HepG2 (cell line): Measurements from ENCODE around the gene CBR4. TPM values are rescaled to one million over a fixed set of nuclear protein-coding genes. Genes with fewer than 3 reads are reported as not detected.

Experiments used
- ATF7 ChIP-seq, 2 experiments: fragments of 450-650 bp in 1 of 2; sonication (generic) in 1 of 2; formaldehyde crosslinking in 1 of 2; IDR thresholded peaks; 2 replicates each; pipeline versions ENCODE4 v1.4.0 to v1.6.1; 2016 to 2020; ENCODE audit warnings: antibody characterized with exemption in 1 of 2, mild to moderate bottlenecking in 1 of 2, missing genetic modification reagents in 1 of 2
- BHLHE40 ChIP-seq: IDR thresholded peaks from 2 replicates; pipeline ENCODE4 v1.6.1; 2011; ENCODE audit warnings: low read length, improper control_type of control experiment
- CEBPG ChIP-seq: IDR thresholded peaks from 2 replicates; pipeline ENCODE4 v1.6.1; 2016
- CHCHD3 ChIP-seq: sonication (generic); formaldehyde crosslinking; IDR thresholded peaks from 2 replicates; pipeline ENCODE4 v1.8.0; 2022; ENCODE audit warnings: mild to moderate bottlenecking, missing genetic modification reagents, moderate library complexity
- FOXA3 ChIP-seq: IDR thresholded peaks from 2 replicates; pipeline ENCODE4 v1.6.1; 2016; ENCODE audit warnings: missing genetic modification reagents, missing compliant biosample characterization
- GABPB1 ChIP-seq: IDR thresholded peaks from 2 replicates; pipeline ENCODE4 v1.6.1; 2016; ENCODE audit warnings: mild to moderate bottlenecking, missing genetic modification reagents, moderate library complexity, missing compliant biosample characterization
- MED1 ChIP-seq: sonication (generic); formaldehyde crosslinking; IDR thresholded peaks from 2 replicates; pipeline ENCODE4 v1.4.0; 2020; ENCODE audit warnings: missing genetic modification reagents
- PAX8 ChIP-seq: sonication (generic); formaldehyde crosslinking; IDR thresholded peaks from 2 replicates; pipeline ENCODE4 v1.8.0; 2022; ENCODE audit warnings: mild to moderate bottlenecking, missing genetic modification reagents, borderline replicate concordance
- RBM39 ChIP-seq: fragments of 200-400 bp; formaldehyde crosslinking; IDR thresholded peaks from one replicate; pipeline ENCODE4 v1.6.1; 2018; ENCODE audit warnings: antibody characterized with exemption, mild to moderate bottlenecking, low read depth, low read length; ENCODE audit not compliant: poor library complexity, severe bottlenecking
- RNF2 ChIP-seq: fragments of 450-650 bp; conservative IDR thresholded peaks from 2 replicates; pipeline ENCODE4 v1.6.1; 2016; ENCODE audit warnings: low read depth
- SNAPC2 ChIP-seq: sonication (generic); formaldehyde crosslinking; IDR thresholded peaks from 2 replicates; pipeline ENCODE4 v1.8.1; 2022; ENCODE audit warnings: mild to moderate bottlenecking, missing genetic modification reagents
- TCF7 ChIP-seq: sonication (generic); IDR thresholded peaks from 2 replicates; pipeline ENCODE4 v1.6.1; 2016; ENCODE audit warnings: antibody characterized with exemption, low read depth
- YY1 ChIP-seq: IDR thresholded peaks from 2 replicates; pipeline ENCODE4 v1.6.1; 2011; ENCODE audit warnings: low read length, low read depth, moderate library complexity, mild to moderate bottlenecking; ENCODE audit not compliant: insufficient read depth, insufficient replicate concordance
- ZFP36L1 ChIP-seq: sonication (generic); formaldehyde crosslinking; IDR thresholded peaks from 2 replicates; pipeline ENCODE4 v1.8.0; 2022; ENCODE audit warnings: mild to moderate bottlenecking, missing genetic modification reagents, moderate library complexity
- ZNF282 ChIP-seq: fragments of 450-650 bp; IDR thresholded peaks from 2 replicates; pipeline ENCODE4 v1.6.1; 2018; ENCODE audit not compliant: partially characterized antibody
- ZSCAN20 ChIP-seq: sonication (generic); formaldehyde crosslinking; IDR thresholded peaks from 2 replicates; pipeline ENCODE4 v1.4.0; 2020; ENCODE audit warnings: missing genetic modification reagents, mild to moderate bottlenecking, borderline replicate concordance
- polyA plus RNA-seq, 8 experiments: library from polyadenylated mRNA; depleted of rRNA in 3 of 8; stranded (reverse) in 7 of 8; unstranded in 1 of 8; fragments of >200 nt; fragmentation: Illumina TruSeq in 4 of 8; extraction: Trizol in 4 of 8; gene quantifications; 2 replicates each; pipeline versions ENCODE4 v1.2.1 to v1.2.3, GENCODE V29; 2011 to 2016; ENCODE audit warnings: low read depth in 4 of 8, missing spikeins in 1 of 8, mixed read lengths in 1 of 8; ENCODE audit not compliant: insufficient read depth in 1 of 8
- total RNA-seq, 5 experiments: library from RNA; depleted of rRNA; stranded (reverse); fragments of >200 nt; fragmentation: Illumina TruSeq; extraction: Trizol; gene quantifications; 2 replicates each; pipeline ENCODE4 v1.2.3, GENCODE V29; 2016; ENCODE audit warnings: low read depth in 1 of 5
- TF ChIP-seq, protein P1 (sequence below): fragments of 450-650 bp; IDR thresholded peaks from 2 replicates; pipeline ENCODE4 v1.6.1; 2017; ENCODE audit warnings: mild to moderate bottlenecking
- TF ChIP-seq, protein P2 (sequence below): sonication (generic); formaldehyde crosslinking; IDR thresholded peaks from 2 replicates; pipeline ENCODE4 v1.4.0; 2020; ENCODE audit warnings: missing genetic modification reagents, borderline replicate concordance
- TF ChIP-seq, protein P3 (sequence below): sonication (generic); formaldehyde crosslinking; IDR thresholded peaks from 2 replicates; pipeline ENCODE4 v1.4.0; 2020; ENCODE audit warnings: missing genetic modification reagents
- TF ChIP-seq, protein P4 (sequence below): sonication (generic); formaldehyde crosslinking; IDR thresholded peaks from 2 replicates; pipeline ENCODE4 v1.4.0; 2020; ENCODE audit warnings: missing genetic modification reagents, mild to moderate bottlenecking, borderline replicate concordance

The CBR4 gene
- total and polyA plus RNA-seq, 2 of the 13 experiments (the other 11 are each of a cell fraction or from before 2014, with no cell fraction given): 7.3 to 20.7 TPM

DNA sequence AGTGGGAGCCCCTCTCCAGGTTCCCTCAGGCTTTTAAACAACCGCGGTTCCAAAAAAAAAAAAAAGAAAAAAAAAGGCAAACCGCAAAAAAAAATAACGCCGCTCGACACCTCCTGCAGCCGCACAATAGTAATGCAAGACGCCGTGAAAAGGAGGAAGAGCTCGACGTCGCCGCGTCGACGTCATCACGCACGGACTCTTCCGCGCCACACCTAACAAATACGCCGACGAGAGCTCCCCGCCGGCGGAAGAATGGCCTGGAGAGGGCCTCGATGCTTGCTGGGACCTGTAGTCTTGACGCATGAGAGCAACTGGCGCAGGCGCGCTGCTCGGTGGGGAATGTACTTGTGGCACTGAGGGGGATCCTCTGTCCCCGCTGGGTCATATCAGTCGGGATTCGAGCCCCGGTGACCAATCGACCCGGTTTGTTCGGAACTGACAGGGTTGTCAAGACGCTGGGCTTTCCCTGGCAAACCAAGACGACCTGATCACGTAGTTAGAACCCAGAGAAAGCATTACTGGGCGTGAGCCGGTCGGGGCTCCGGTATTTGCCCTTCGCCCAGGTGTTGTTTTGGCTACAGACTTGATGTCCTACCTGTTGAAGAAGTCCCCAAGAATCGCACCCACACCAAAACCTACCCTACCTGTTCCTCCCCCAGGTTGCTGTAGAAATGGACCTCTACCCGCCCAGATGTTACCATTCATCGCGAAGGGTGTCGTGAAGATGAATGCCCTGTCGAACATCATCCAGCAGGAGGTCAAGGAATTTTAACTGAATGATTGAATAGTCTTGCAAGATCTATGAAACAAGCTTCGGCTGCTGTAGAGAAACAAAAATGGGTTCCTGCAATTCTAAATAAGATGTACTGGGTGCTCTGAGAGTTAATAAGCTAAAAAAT lies at the start of gene CBR4 (continued):
- TF ChIP-seq PAX8 (CRISPR knock-in tag): no peak
- TF ChIP-seq, protein P1, sequence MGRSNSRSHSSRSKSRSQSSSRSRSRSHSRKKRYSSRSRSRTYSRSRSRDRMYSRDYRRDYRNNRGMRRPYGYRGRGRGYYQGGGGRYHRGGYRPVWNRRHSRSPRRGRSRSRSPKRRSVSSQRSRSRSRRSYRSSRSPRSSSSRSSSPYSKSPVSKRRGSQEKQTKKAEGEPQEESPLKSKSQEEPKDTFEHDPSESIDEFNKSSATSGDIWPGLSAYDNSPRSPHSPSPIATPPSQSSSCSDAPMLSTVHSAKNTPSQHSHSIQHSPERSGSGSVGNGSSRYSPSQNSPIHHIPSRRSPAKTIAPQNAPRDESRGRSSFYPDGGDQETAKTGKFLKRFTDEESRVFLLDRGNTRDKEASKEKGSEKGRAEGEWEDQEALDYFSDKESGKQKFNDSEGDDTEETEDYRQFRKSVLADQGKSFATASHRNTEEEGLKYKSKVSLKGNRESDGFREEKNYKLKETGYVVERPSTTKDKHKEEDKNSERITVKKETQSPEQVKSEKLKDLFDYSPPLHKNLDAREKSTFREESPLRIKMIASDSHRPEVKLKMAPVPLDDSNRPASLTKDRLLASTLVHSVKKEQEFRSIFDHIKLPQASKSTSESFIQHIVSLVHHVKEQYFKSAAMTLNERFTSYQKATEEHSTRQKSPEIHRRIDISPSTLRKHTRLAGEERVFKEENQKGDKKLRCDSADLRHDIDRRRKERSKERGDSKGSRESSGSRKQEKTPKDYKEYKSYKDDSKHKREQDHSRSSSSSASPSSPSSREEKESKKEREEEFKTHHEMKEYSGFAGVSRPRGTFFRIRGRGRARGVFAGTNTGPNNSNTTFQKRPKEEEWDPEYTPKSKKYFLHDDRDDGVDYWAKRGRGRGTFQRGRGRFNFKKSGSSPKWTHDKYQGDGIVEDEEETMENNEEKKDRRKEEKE: no peak
- TF ChIP-seq CHCHD3 (CRISPR knock-in tag): no peak
- TF ChIP-seq ZNF282: no peak
- TF ChIP-seq MED1: peak; percentile 56
- TF ChIP-seq CEBPG (CRISPR knock-in tag): no peak
- no peak for TF ChIP-seq ZSCAN20 (CRISPR knock-in tag)
- TF ChIP-seq ATF7 (IDR thresholded peaks at IDR 0.05): peak; percentile 55
- no peak for TF ChIP-seq ATF7 (CRISPR knock-in tag; IDR thresholded peaks at IDR 0.05)
- TF ChIP-seq, protein P2, sequence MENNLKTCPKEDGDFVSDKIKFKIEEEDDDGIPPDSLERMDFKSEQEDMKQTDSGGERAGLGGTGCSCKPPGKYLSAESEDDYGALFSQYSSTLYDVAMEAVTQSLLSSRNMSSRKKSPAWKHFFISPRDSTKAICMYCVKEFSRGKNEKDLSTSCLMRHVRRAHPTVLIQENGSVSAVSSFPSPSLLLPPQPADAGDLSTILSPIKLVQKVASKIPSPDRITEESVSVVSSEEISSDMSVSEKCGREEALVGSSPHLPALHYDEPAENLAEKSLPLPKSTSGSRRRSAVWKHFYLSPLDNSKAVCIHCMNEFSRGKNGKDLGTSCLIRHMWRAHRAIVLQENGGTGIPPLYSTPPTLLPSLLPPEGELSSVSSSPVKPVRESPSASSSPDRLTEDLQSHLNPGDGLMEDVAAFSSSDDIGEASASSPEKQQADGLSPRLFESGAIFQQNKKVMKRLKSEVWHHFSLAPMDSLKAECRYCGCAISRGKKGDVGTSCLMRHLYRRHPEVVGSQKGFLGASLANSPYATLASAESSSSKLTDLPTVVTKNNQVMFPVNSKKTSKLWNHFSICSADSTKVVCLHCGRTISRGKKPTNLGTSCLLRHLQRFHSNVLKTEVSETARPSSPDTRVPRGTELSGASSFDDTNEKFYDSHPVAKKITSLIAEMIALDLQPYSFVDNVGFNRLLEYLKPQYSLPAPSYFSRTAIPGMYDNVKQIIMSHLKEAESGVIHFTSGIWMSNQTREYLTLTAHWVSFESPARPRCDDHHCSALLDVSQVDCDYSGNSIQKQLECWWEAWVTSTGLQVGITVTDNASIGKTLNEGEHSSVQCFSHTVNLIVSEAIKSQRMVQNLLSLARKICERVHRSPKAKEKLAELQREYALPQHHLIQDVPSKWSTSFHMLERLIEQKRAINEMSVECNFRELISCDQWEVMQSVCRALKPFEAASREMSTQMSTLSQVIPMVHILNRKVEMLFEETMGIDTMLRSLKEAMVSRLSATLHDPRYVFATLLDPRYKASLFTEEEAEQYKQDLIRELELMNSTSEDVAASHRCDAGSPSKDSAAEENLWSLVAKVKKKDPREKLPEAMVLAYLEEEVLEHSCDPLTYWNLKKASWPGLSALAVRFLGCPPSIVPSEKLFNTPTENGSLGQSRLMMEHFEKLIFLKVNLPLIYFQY (CRISPR knock-in tag): no peak
- TF ChIP-seq ZFP36L1 (CRISPR knock-in tag): 0 out of 2 replicates have a peak, but pooled peaks have one; percentile 51
- no peak for TF ChIP-seq RNF2
- peak; percentile 60; the same call in 1 of the 2 replicates for TF ChIP-seq SNAPC2
- TF ChIP-seq, protein P3, sequence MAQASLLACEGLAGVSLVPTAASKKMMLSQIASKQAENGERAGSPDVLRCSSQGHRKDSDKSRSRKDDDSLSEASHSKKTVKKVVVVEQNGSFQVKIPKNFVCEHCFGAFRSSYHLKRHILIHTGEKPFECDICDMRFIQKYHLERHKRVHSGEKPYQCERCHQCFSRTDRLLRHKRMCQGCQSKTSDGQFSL (CRISPR knock-in tag): no peak
- no peak for TF ChIP-seq RBM39
- TF ChIP-seq GABPB1 (CRISPR knock-in tag): peak; percentile 96
- peak; percentile 44 for TF ChIP-seq YY1
- TF ChIP-seq, protein P4, sequence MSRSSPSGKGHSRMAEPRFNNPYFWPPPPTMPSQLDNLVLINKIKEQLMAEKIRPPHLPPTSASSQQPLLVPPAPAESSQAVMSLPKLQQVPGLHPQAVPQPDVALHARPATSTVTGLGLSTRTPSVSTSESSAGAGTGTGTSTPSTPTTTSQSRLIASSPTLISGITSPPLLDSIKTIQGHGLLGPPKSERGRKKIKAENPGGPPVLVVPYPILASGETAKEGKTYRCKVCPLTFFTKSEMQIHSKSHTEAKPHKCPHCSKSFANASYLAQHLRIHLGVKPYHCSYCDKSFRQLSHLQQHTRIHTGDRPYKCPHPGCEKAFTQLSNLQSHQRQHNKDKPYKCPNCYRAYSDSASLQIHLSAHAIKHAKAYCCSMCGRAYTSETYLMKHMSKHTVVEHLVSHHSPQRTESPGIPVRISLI (CRISPR knock-in tag): peak; percentile 76
- TF ChIP-seq BHLHE40: no peak
- no peak for TF ChIP-seq TCF7
- TF ChIP-seq FOXA3 (CRISPR knock-in tag): peak; percentile 41
